Heart right ventricle (tissue), 16 donors: ENCODE results near the gene LCN15. TPM values are rescaled to one million over a fixed set of nuclear protein-coding genes. Genes with fewer than 3 reads are reported as not detected.
"Not testable (repeated sequence)": the region's sequence is repeated elsewhere in the genome, so short reads cannot be mapped to it uniquely, and the experiment has no call there.

Experiments used
- ATAC-seq, 8 donors: fragments of 200-7000 bp; cut with Tn5 transposase; one replicate each; pipeline ENCODE4 v1.9.1; 2020; ENCODE audit warnings: mild to moderate bottlenecking in 8 of 8, moderate library complexity in 8 of 8, moderate number of reproducible peaks in 1 of 8
- DNase-seq, 2 donors: peaks; one replicate each; pipeline ENCODE4 v3.0.0-alpha.2; 2020
- H3K27ac ChIP-seq, 10 donors: fragments of 200-600 bp; sonication (generic) in 2 of 10; one replicate each; pipeline versions ENCODE4 v1.5.0 to v1.8.0; 2020 to 2022; ENCODE audit warnings: mild to moderate bottlenecking in 3 of 10
- H3K27me3 ChIP-seq, 7 donors: fragments of 200-600 bp; one replicate each; pipeline ENCODE4 v1.8.0; 2021 to 2022; ENCODE audit warnings: mild to moderate bottlenecking in 2 of 7
- H3K36me3 ChIP-seq, 9 donors: fragments of 200-600 bp; sonication (generic) in 1 of 9; one replicate each; pipeline versions ENCODE4 v1.5.0 to v1.8.0; 2020 to 2022; ENCODE audit warnings: mild to moderate bottlenecking in 2 of 9
- H3K4me1 ChIP-seq, 9 donors: fragments of 200-600 bp; sonication (generic) in 1 of 9; one replicate each; pipeline versions ENCODE4 v1.5.0 to v1.8.0; 2020 to 2022; ENCODE audit warnings: mild to moderate bottlenecking in 4 of 9
- H3K4me3 ChIP-seq, 10 donors: fragments of 200-600 bp; sonication (generic) in 2 of 10; one replicate each; pipeline versions ENCODE4 v1.5.0 to v1.8.0; 2020 to 2022; ENCODE audit warnings: mild to moderate bottlenecking in 7 of 10, moderate library complexity in 2 of 10
- H3K9me3 ChIP-seq, 11 donors: fragments of 200-600 bp in 10 of 11; sonication (generic) in 2 of 11; one replicate each; pipeline versions ENCODE4 v1.5.0 to v1.8.0; 2013 to 2022; ENCODE audit warnings: mild to moderate bottlenecking in 2 of 11, control low read depth in 1 of 11, moderate library complexity in 1 of 11
- CTCF ChIP-seq, 9 donors: fragments of 200-600 bp; sonication (generic) in 2 of 9; IDR thresholded peaks; one replicate each; pipeline versions ENCODE4 v1.5.0 to v1.8.0; 2021 to 2022; ENCODE audit warnings: antibody characterized with exemption in 9 of 9, mild to moderate bottlenecking in 5 of 9, moderate library complexity in 1 of 9
- WGBS, 2 donors: extraction: QIAGEN DNeasy Blood & Tissue Kit; methylation state at CpG; one replicate each; pipeline ENCODE4 v1.1.7; 2013; ENCODE audit warnings: inconsistent platforms in 1 of 2; 5-methylcytosine and 5-hydroxymethylcytosine counted together
- intact Hi-C, 10 donors: fragments of 100-400 bp; cut with DNase I; formaldehyde crosslinking; loops; one replicate each; pipeline versions ENCODE4 v1.11.1 to v1.14.2; 2022
- polyA plus RNA-seq, 2 donors: library from polyadenylated mRNA; stranded (reverse); fragments of 200-250 nt; gene quantifications; one replicate each; pipeline ENCODE4 v1.2.3, GENCODE V29; 2013
- total RNA-seq, 10 donors: library from RNA; stranded (reverse); fragmentation: NEBNext Ultra II Directional in 3 of 10; extraction: Animal tissue kit (Norgen Biotek cat#: 25700) in 3 of 10; gene quantifications; one replicate each; pipeline versions ENCODE4 v1.2.1 to v1.2.4, GENCODE V29; 2021 to 2023
- donor health status: Arrhythmogenic right ventricular cardiomyopathy.
- donor health status: ischemic (EF 13 %, LVEDD 7.1; RV severe dilation, severe dysfunction).
- donor health status: healthy with polysubstance abuse.
- donor health status: DM: no; HTN: yes; CAD: no.
- donor health status: DM: no; HTN: no; CAD: no.
- donor health status: ischemic (EF 25% LVEDD 6.9; RV normal size, moderate dysfunction).
- donor health status: ischemic (EF 25% LVEDD 5.7; RV mildly dilated, moderate dysfunction).
- donor health status: healthy.
- donor health status: DM: yes; HTN: yes; CAD: no.
- donor health status: Ischemic cardiomyopathy.
- donor health status: ischemic (EF 35%, LVEDD 5.7; RV mildly dilated, moderate dysfunction).
- donor health status: nonischemic (EF 11% LVEDD 7.7; RV severe dilation, severe dysfunction).
- donor health status: DM: yes; HTN: yes; CAD: no.
- donor health status: PGD.
- donor health status: ischemic (EF 29% LVEDD 5.4; RV normal size, mild dysfunction).
- donor health status: nonischemic (EF 23%, LVEDD 6.1; RV moderate dilation, normal function).

The LCN15 gene
- total and polyA plus RNA-seq, 12 donors: 0.85 to 20.1 (median 1.3) TPM; not detected in 7

DNA sequence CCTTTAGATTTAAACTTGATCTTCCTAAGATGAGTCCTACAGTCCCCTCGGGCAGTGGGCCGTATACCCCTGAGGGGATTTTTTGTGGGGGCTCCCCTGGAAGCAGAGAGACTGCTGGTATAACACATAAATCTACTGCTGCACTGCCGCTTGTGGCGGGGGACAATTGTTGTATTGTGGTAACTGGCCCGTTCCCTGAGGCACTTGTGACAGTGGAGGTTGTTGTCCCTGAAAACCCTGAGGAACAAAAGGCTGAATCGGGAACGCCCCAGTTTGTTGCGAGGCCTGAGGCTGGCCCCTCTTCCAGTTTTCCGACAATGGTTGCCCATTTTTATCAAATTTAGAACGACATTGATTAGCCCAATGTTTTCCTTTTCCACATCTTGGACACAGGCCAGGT is 22.1 kb upstream of the LCN15 start:
- Histone ChIP-seq H3K27me3 (no peaks in the 10 kb centered on the region), H3K4me1 (peaks cover 5 to 30% (median 12%) of the 10 kb centered on the region in 9 donors), H3K27ac (no peak overlapping the region), H3K9me3 (no peaks in the 10 kb centered on the region), H3K36me3 (no peaks in the 10 kb centered on the region), H3K4me3 (no peak overlapping the region)
- ATAC-seq (no peak), DNase-seq (no peak)
- 67 to 70% methylated on average over 10 of the region's 10 CpGs for WGBS, 2 donors
- intact Hi-C loops: loop anchor here in 6 of 10 donors (2.0 to 10.0 kb wide), 7 partner anchors 161 to 448 kb away; partner anchors contain the start of genes C8G (in 1 of the 6), FUT7 (in 1 of the 6) and SLC34A3 (in 1 of the 6)
- TF ChIP-seq CTCF (IDR thresholded peaks at IDR 0.05): no peak

GRCh38 chr9:136785565-136786355 is 21.4 kb upstream of the LCN15 start:
- ATAC-seq, H3K36me3 ChIP-seq, H3K27me3 ChIP-seq, H3K4me3 ChIP-seq, H3K27ac ChIP-seq, H3K9me3 ChIP-seq, DNase-seq: not testable (repeated sequence)
- peaks cover 5 to 27% (median 10%) of the 10 kb centered on the region in 9 donors for H3K4me1 ChIP-seq
- intact Hi-C loops: loop anchor here in 7 of 10 donors (2.0 to 10.0 kb wide), 7 partner anchors 162 to 449 kb away; partner anchors contain the start of genes C8G (in 1 of the 7), FUT7 (in 1 of the 7) and SLC34A3 (in 1 of the 7)
- WGBS, 2 donors: 87 to 88% methylated on average over 23 of the region's 23 CpGs

- ATAC-seq (peak in 1 of 8 donors; percentile 27), DNase-seq (no peak)
- Histone ChIP-seq H3K27ac (no peak overlapping the region), H3K4me3 (no peak overlapping the region), H3K9me3 (no peaks in the 10 kb centered on the region), H3K36me3 (no peaks in the 10 kb centered on the region), H3K4me1 (peaks cover 0 to 20% (median 4%) of the 10 kb centered on the region in 9 donors), H3K27me3 (no peaks in the 10 kb centered on the region)
- TF ChIP-seq CTCF (IDR thresholded peaks at IDR 0.05): no peak
- WGBS, 2 donors: 83 to 84% methylated on average over 6 of the region's 6 CpGs
- intact Hi-C loops: loop anchor here in 7 of 10 donors (2.0 to 10.0 kb wide), 6 partner anchors 162 to 450 kb away; partner anchors contain the start of genes C8G (in 1 of the 7), FUT7 (in 1 of the 7) and SLC34A3 (in 1 of the 7)
These were observed 20.7 kb upstream of the LCN15 start for GRCh38 chr9:136784997-136785361.

DNA sequence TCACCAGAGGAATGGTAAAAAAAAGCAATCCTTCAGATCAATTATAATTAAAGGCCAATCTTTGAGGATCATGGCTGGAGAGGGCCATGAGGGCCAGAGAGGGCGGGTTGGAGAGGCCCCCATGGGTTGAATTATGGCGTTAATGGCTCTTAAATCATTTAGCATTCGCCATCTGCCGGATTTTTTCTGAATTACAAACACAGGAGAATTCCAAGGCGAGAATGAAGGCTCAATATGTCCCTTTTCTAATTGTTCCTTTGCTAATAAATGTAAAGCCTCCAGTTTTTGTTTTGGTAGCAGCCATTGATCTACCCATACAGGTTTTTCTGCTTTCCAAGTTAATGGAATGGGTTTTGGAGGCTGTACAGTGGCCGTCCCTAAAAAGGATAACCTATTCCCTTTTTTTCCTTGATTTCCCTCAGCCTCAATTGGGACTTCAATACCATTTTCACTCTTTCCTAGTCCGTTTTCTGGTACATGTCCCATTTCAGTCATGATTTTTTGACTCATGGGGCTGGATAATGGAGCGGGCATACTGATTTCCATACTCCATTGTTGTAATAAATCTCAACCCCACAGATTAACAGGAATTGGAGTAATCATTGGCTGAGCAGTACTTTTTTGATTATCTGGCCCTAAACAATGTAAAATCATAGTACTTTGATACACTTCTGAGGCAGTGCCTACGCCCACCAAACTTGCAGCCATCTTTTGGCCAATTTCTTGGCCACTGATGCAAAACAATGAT is 20.1 kb upstream of the LCN15 start:
- TF ChIP-seq CTCF (IDR thresholded peaks at IDR 0.05): peak in 8 of 9 donors; percentile 11 to 61 (median 50)
- intact Hi-C loops: loop anchor here in 3 of 10 donors (2.0 to 10.0 kb wide), 3 partner anchors 250 to 450 kb away; partner anchors contain the start of gene SLC34A3 (in 1 of the 3)
- ATAC-seq: no peak

More for the DNA sequence above, 20.1 kb upstream of the LCN15 start:
- 58 to 59% methylated on average over 9 of the region's 9 CpGs for WGBS, 2 donors
- Histone ChIP-seq H3K36me3 (no peaks in the 10 kb centered on the region), H3K9me3 (no peaks in the 10 kb centered on the region), H3K27ac (no peak overlapping the region), H3K4me3 (no peak overlapping the region), H3K27me3 (no peaks in the 10 kb centered on the region), H3K4me1 (peaks cover 0 to 15% (median 3%) of the 10 kb centered on the region in 9 donors)
- DNase-seq: no peak
